IMR-90 (cell line): ENCODE results near the gene GALNT8. TPM values are rescaled to one million over a fixed set of nuclear protein-coding genes. Genes with fewer than 3 reads are reported as not detected.

ENCODE experiments used
- ATAC-seq: fragments of 200-7000 bp; cut with Tn5 transposase; 2 replicates; pipeline ENCODE4 v1.9.1; 2020; ENCODE audit warnings: low read depth, mild to moderate bottlenecking, moderate library complexity
- BruUV-seq: library from RNA; stranded (reverse); fragments of 400-500 nt; replicated peaks from 2 replicates; lab custom pipeline; 2021; lab: Mats Ljungman, UMichigan
- CTCF ChIA-PET: fragments of 300-600 bp; formaldehyde crosslinking; extraction: SDS; loops from one replicate; lab custom pipeline; 2021; ENCODE audit warnings: antibody characterized with exemption; lab: Yijun Ruan, JAX
- POLR2A ChIA-PET: fragments of 300-600 bp; sonication (Branson Sonifier 250); formaldehyde crosslinking; loops from one replicate; lab custom pipeline; 2022; ENCODE audit warnings: antibody characterized with exemption; ENCODE audit not compliant: unreplicated experiment; lab: Charles Lee
- DNase-seq: peaks from one replicate; pipeline ENCODE4 v3.0.0; 2013
- H2AFZ ChIP-seq: replicated peaks from 2 replicates; pipeline ENCODE3; 2013; ENCODE audit warnings: low read length, mild to moderate bottlenecking; ENCODE audit not compliant: poor library complexity
- H2AK5ac ChIP-seq: 2 replicates; pipeline ENCODE4 v1.6.1; 2013; ENCODE audit warnings: low read depth, low read length, inconsistent platforms
- H2AK9ac ChIP-seq: replicated peaks from 2 replicates; pipeline ENCODE3; 2013; ENCODE audit warnings: mild to moderate bottlenecking, low read depth, low read length, moderate library complexity; ENCODE audit not compliant: poor library complexity
- H2BK120ac ChIP-seq: 2 replicates; pipeline ENCODE4 v1.6.1; 2013; ENCODE audit warnings: low read depth, low read length, inconsistent platforms
- H2BK15ac ChIP-seq: 3 replicates; pipeline ENCODE4 v1.6.1; 2013; ENCODE audit warnings: low read depth, low read length, inconsistent platforms
- H2BK20ac ChIP-seq: 2 replicates; pipeline ENCODE4 v1.6.1; 2013; ENCODE audit warnings: low read depth, mild to moderate bottlenecking, inconsistent platforms, low read length, moderate library complexity
- H2BK5ac ChIP-seq: 2 replicates; pipeline ENCODE4 v1.6.1; 2013; ENCODE audit warnings: mild to moderate bottlenecking, low read depth, low read length, inconsistent platforms; ENCODE audit not compliant: poor library complexity, severe bottlenecking
- H3K14ac ChIP-seq: replicated peaks from 2 replicates; pipeline ENCODE4 v1.6.1; 2013; ENCODE audit warnings: low read depth, low read length, inconsistent platforms
- H3K18ac ChIP-seq: 2 replicates; pipeline ENCODE4 v1.6.1; 2013; ENCODE audit warnings: low read depth, low read length, control low read depth
- H3K23ac ChIP-seq: 2 replicates; pipeline ENCODE4 v1.6.1; 2013; ENCODE audit warnings: low read depth, low read length, inconsistent platforms
- H3K27ac ChIP-seq: 2 replicates; pipeline ENCODE4 v1.5.1; 2013; ENCODE audit warnings: mild to moderate bottlenecking, control low read depth, low read length; ENCODE audit not compliant: insufficient read depth
- H3K27me3 ChIP-seq: 2 replicates; pipeline ENCODE4 v1.6.1; 2013; ENCODE audit warnings: low read length; ENCODE audit not compliant: control insufficient read depth, insufficient read depth
- H3K36me3 ChIP-seq: 2 replicates; pipeline ENCODE4 v1.6.1; 2013; ENCODE audit warnings: low read length, mixed read lengths; ENCODE audit not compliant: control insufficient read depth, insufficient read depth
- H3K4ac ChIP-seq: 2 replicates; pipeline ENCODE4 v1.6.1; 2013; ENCODE audit warnings: low read depth, low read length, inconsistent platforms
- H3K4me1 ChIP-seq: 2 replicates; pipeline ENCODE4 v1.6.1; 2013; ENCODE audit warnings: low read length, mixed read lengths; ENCODE audit not compliant: control insufficient read depth, insufficient read depth
- H3K4me2 ChIP-seq: 2 replicates; pipeline ENCODE4 v1.6.1; 2013; ENCODE audit warnings: low read depth, mild to moderate bottlenecking, control low read depth, low read length, moderate library complexity
- H3K4me3 ChIP-seq: 2 replicates; pipeline ENCODE4 v1.5.1; 2013; ENCODE audit warnings: low read depth, mild to moderate bottlenecking, control low read depth, low read length, moderate library complexity; ENCODE audit not compliant: insufficient read depth
- H3K56ac ChIP-seq: 2 replicates; pipeline ENCODE4 v1.6.1; 2013; ENCODE audit warnings: low read length, inconsistent platforms; ENCODE audit not compliant: insufficient read depth; ENCODE audit errors: extremely low read depth
- H3K79me1 ChIP-seq, 2 experiments: 2 replicates each; pipeline ENCODE4 v1.6.1; 2013; ENCODE audit warnings: low read length in 2 of 2, inconsistent platforms in 1 of 2, low read depth in 1 of 2
- H3K9ac ChIP-seq: 2 replicates; pipeline ENCODE4 v1.6.1; 2013; ENCODE audit warnings: low read depth, low read length, control low read depth
- H3K9me1 ChIP-seq: 2 replicates; pipeline ENCODE4 v1.6.1; 2013; ENCODE audit warnings: low read length, inconsistent platforms; ENCODE audit not compliant: insufficient read depth
- H3K9me3 ChIP-seq: 2 replicates; pipeline ENCODE4 v1.6.1; 2013; ENCODE audit warnings: low read length; ENCODE audit not compliant: control insufficient read depth, insufficient read depth
- H4K20me1 ChIP-seq: 2 replicates; pipeline ENCODE4 v1.6.1; 2013; ENCODE audit warnings: low read length, inconsistent platforms; ENCODE audit not compliant: insufficient read depth
- H4K5ac ChIP-seq: 2 replicates; pipeline ENCODE4 v1.6.1; 2013; ENCODE audit warnings: mild to moderate bottlenecking, low read depth, low read length, control low read depth
- H4K8ac ChIP-seq, 2 experiments: 2 replicates each; pipeline ENCODE4 v1.6.1; 2013; ENCODE audit warnings: low read depth in 2 of 2, low read length in 2 of 2, control low read depth in 1 of 2, inconsistent platforms in 1 of 2
- H4K91ac ChIP-seq: 2 replicates; pipeline ENCODE4 v1.6.1; 2013; ENCODE audit warnings: low read depth, low read length, inconsistent platforms; ENCODE audit not compliant: insufficient read depth
- CHD1 ChIP-seq: IDR thresholded peaks from 2 replicates; pipeline ENCODE4 v1.6.1; 2012; ENCODE audit warnings: low read depth, low read length, improper control_type of control experiment
- CTCF ChIP-seq: conservative IDR thresholded peaks from 2 replicates; pipeline ENCODE4 v1.5.1; 2012; ENCODE audit warnings: mild to moderate bottlenecking, low read depth, low read length, improper control_type of control experiment
- FOS ChIP-seq: fragments of 150-350 bp; IDR thresholded peaks from 2 replicates; pipeline ENCODE4 v1.6.1; 2016; ENCODE audit warnings: low read depth, low read length
- MAFK ChIP-seq: IDR thresholded peaks from 2 replicates; pipeline ENCODE4 v1.6.1; 2012; ENCODE audit warnings: low read depth, low read length, improper control_type of control experiment
- MXI1 ChIP-seq: IDR thresholded peaks from 2 replicates; pipeline ENCODE4 v1.6.1; 2012; ENCODE audit warnings: low read depth, mild to moderate bottlenecking, low read length, moderate library complexity, borderline replicate concordance
- RAD21 ChIP-seq: IDR thresholded peaks from 2 replicates; pipeline ENCODE4 v1.6.1; 2012; ENCODE audit warnings: low read length, improper control_type of control experiment
- RCOR1 ChIP-seq: IDR thresholded peaks from 2 replicates; pipeline ENCODE4 v1.6.1; 2012; ENCODE audit warnings: mild to moderate bottlenecking, low read length, improper control_type of control experiment; ENCODE audit not compliant: insufficient replicate concordance
- SMC3 ChIP-seq: fragments of 150-350 bp; IDR thresholded peaks from 2 replicates; pipeline ENCODE4 v1.6.1; 2016; ENCODE audit warnings: low read depth, mild to moderate bottlenecking, antibody characterized with exemption, low read length, moderate library complexity
- WGBS, 2 experiments: methylation state at CpG; one replicate each; pipeline versions ENCODE4 v1.1.5 to v1.1.7; 2013; ENCODE audit warnings: missing lambda C conversion rate in 2 of 2; ENCODE audit not compliant: insufficient read length in 1 of 2; ENCODE audit errors: extremely low coverage in 2 of 2; 5-methylcytosine and 5-hydroxymethylcytosine counted together
- dilution Hi-C: fragments of 300-500 bp; cut with HindIII; formaldehyde crosslinking; loops from one replicate; pipeline ENCODE4 v1.14.3; 2018; ENCODE audit warnings: low sequenced_read_pairs; ENCODE audit not compliant: unreplicated experiment
- in situ Hi-C: fragments of 300-500 bp; cut with MboI; formaldehyde crosslinking; loops from 3 replicates; pipeline ENCODE4 v1.14.3; 2019; ENCODE audit warnings: low sequenced_read_pairs, inconsistent platforms, mixed read lengths
- intact Hi-C: fragments of 100-400 bp; cut with micrococcal nuclease; formaldehyde crosslinking; loops from 2 replicates; pipeline ENCODE4 v1.10.0; 2022
- polyA plus RNA-seq, 3 experiments: library from polyadenylated mRNA; depleted of rRNA; stranded (reverse); fragments of >200 nt; gene quantifications; 2 replicates each; pipeline ENCODE4 v1.2.3, GENCODE V29; 2012; ENCODE audit warnings: low replicate concordance in 1 of 3
- total RNA-seq: library from RNA; depleted of rRNA; stranded (reverse); fragments of >200 nt; gene quantifications from 2 replicates; pipeline ENCODE4 v1.2.3, GENCODE V29; 2012
- TF ChIP-seq, protein P1 (sequence below): fragments of 150-350 bp; IDR thresholded peaks from 2 replicates; pipeline ENCODE4 v1.6.1; 2016; ENCODE audit warnings: low read depth, mild to moderate bottlenecking, low read length, moderate library complexity, borderline replicate concordance

GALNT8 gene
- total and polyA plus RNA-seq, 2 of the 4 experiments (the other 2 are of a cell fraction) = not detected

- intact Hi-C loops (no loop called here), dilution Hi-C loops (no loop called here), in situ Hi-C loops (no loop called here)
- H2AFZ ChIP-seq = no peak overlapping the region
- no peak overlapping the region for H4K91ac ChIP-seq
- H3K9me3 ChIP-seq = no peaks in the 10 kb centered on the region
- no peaks in the 10 kb centered on the region for H3K4me1 ChIP-seq
- CTCF ChIA-PET = no interaction called here
- WGBS, 2 experiments = 80% methylated on average over 1 of the region's 6 CpGs; no CpG with 5 or more reads in 1 of the 2 experiments
- H2BK120ac ChIP-seq = no peak overlapping the region
- H4K5ac ChIP-seq = no peak overlapping the region
- no peak overlapping the region for H2BK15ac ChIP-seq
- no peak overlapping the region for H3K14ac ChIP-seq
- no peak overlapping the region for H3K9ac ChIP-seq
- no peak overlapping the region for H3K18ac ChIP-seq
- TF ChIP-seq MXI1 (no peak), RCOR1 (no peak), MAFK (no peak), SMC3 (no peak), RAD21 (no peak), CTCF (no peak), CHD1 (no peak), FOS (no peak)
- TF ChIP-seq, protein P1, sequence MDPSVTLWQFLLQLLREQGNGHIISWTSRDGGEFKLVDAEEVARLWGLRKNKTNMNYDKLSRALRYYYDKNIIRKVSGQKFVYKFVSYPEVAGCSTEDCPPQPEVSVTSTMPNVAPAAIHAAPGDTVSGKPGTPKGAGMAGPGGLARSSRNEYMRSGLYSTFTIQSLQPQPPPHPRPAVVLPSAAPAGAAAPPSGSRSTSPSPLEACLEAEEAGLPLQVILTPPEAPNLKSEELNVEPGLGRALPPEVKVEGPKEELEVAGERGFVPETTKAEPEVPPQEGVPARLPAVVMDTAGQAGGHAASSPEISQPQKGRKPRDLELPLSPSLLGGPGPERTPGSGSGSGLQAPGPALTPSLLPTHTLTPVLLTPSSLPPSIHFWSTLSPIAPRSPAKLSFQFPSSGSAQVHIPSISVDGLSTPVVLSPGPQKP = no peak
- DNase-seq (no peak), ATAC-seq (no peak)
- H2BK20ac ChIP-seq = no peak overlapping the region
- H3K4me3 ChIP-seq = no peak overlapping the region
- H3K36me3 ChIP-seq = no peaks in the 10 kb centered on the region
- H4K20me1 ChIP-seq = no peaks in the 10 kb centered on the region
- H2BK5ac ChIP-seq = no peak overlapping the region
- no peak overlapping the region for H4K8ac ChIP-seq
- H2AK5ac ChIP-seq = no peak overlapping the region
- H3K4me2 ChIP-seq = no peak overlapping the region
- H3K27ac ChIP-seq = no peak overlapping the region
- no peaks in the 10 kb centered on the region for H3K79me1 ChIP-seq
- BruUV-seq = no TSS peak
- POLR2A ChIA-PET = no interaction called here
- H3K9me1 ChIP-seq = no peaks in the 10 kb centered on the region
- H3K4ac ChIP-seq = no peak overlapping the region
- H3K27me3 ChIP-seq = peaks cover 3% of the 10 kb centered on the region
- H3K56ac ChIP-seq = no peak overlapping the region
- no peak overlapping the region for H3K23ac ChIP-seq
- H2AK9ac ChIP-seq = no peak overlapping the region
Measured at GRCh38 chr12:4766445-4766844, 46.2 kb downstream of the GALNT8 start.
